LNCaP clone FGC (cell line): ENCODE results near the gene AMPD2.

Source experiments
- DNase-seq: peaks from one replicate; pipeline ENCODE4 v3.0.0-alpha.2; 2011; ENCODE audit warnings: low read depth
- H3K4me3 ChIP-seq: 2 replicates; pipeline ENCODE4 v1.5.1; 2011; ENCODE audit warnings: mild to moderate bottlenecking, low read depth, low read length, control low read depth
- CTCF ChIP-seq: IDR thresholded peaks from 2 replicates; pipeline ENCODE4 v1.5.1; 2012; ENCODE audit warnings: mild to moderate bottlenecking; ENCODE audit not compliant: control insufficient read depth, insufficient read depth; ENCODE audit errors: extremely low read depth

AMPD2 gene

GRCh38 chr1:109624201-109625010, 4.8 kb downstream of the AMPD2 start:
- H3K4me3 ChIP-seq, result no peak overlapping the region
- no peak for TF ChIP-seq CTCF
- no peak for DNase-seq

- H3K4me3 ChIP-seq, result no peak overlapping the region
- DNase-seq, result no peak
- TF ChIP-seq CTCF, result no peak
These were observed 5.5 kb downstream of the AMPD2 start for GRCh38 chr1:109625176-109625575.

GRCh38 chr1:109625601-109626560, 6.2 kb downstream of the AMPD2 start:
- no peak for DNase-seq
- no peak for TF ChIP-seq CTCF
- no peak overlapping the region for H3K4me3 ChIP-seq

GRCh38 chr1:109626682-109627408, 7.2 kb downstream of the AMPD2 start:
- no peak overlapping the region for H3K4me3 ChIP-seq
- no peak for DNase-seq
- no peak for TF ChIP-seq CTCF

GRCh38 chr1:109627692-109628399, 8.2 kb downstream of the AMPD2 start:
- no peak for DNase-seq
- TF ChIP-seq CTCF, result no peak
- no peak overlapping the region for H3K4me3 ChIP-seq
